ENCODE results near the gene MPHOSPH10.
"Not testable (repeated sequence)": the region's sequence is repeated elsewhere in the genome, so short reads cannot be mapped to it uniquely, and the experiment has no call there.

MPHOSPH10 gene

DNA sequence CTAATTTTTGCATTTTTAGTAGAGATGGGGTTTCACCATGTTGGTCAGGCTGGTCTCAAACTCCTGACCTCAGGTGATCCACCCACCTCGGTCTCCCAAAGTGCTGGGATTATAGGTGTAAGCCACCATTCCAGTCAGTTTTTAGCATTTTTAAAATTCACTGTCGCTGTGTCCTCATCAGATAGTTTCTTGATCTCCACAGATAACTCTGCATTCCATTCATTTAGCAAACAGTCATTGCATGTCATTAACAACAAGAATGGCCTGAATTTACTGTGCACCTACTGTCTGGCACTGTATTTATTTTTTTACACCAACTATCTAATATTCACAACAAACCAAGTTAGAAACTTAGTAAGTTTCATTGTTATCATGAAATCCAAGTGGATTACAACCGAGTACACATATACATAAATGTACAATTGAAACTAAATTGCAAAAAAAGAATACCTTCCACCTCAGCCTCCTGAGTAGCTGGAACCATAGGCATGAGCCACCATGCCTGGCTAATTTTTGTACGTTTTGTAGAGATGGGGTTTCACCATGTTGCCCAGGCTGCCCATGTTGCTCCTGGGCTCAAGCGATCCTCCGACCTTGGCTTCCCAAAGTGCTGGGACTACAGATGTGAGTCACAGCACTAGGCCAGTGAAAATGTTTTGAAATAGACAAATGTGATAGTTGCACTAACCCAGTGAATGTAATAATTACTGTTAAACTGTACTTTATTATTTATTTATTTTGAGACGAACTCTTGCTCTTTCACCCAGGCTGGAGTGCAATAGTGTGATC lies 4.7 kb upstream of the MPHOSPH10 start:
- no peak for DNase-seq

DNA sequence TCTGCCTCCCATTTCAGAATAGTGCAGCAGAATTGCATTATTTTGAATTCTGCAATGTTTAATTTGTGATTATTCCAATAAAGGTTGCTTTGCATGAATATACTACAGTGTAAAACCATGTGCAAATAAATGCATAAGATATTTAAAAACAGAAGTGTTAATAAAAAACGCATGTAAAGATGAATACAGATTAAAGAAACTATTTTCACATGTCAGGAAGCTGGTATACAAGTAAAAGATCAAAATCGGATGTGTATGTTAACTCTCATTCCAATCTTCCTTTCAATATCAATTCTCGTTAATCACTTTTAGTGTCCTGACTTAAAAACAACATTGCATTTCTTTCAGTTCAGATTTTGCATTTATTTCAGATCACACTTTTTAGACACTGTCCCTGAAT lies 3.5 kb upstream of the MPHOSPH10 start:
- DNase-seq: no peak

DNA sequence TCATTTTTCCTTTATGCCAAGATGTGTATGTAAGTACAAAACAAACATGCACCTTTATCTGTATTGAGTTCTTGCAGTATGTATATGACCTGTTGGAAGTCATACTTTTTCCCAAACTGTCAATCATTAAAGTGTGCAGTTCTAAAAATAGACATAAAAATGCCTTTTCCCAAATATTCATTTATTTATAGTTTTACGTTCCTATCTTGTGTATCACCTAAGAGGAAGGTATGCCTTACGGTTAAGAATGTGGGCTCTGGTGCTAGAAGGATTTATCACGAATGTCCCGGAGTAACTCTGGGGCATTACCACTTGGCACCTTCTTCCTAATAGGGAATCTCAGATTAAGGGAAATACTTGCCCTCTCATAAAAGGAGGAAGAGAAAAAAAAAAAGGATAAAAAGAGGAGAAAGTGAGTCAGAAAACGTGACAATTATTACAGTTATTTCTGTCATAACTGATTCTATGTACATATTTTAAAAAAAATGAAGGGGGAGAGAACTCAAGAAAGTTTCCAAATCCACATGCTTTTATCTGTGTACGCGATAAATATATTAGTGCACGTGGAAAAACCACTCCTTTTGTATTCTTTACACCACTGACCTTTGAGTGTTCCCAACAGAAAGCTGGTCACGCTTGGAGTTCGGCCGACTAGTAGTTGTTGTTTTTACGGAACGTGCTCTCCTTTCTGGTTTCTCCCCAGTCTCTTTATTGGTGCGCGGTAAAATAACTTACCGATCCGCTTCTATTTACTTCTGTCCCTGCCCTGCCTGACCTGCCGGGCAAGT lies 1.1 kb upstream of the MPHOSPH10 start:
- no peak for DNase-seq

- no peak for DNase-seq
These were observed 607 bp upstream of the MPHOSPH10 start for GRCh38 chr2:71129902-71130151.

- DNase-seq: peak; percentile 24
These were observed 441 bp downstream of the MPHOSPH10 start for GRCh38 chr2:71130905-71131244.

- not testable (repeated sequence) for DNase-seq
These were observed 1.1 kb downstream of the MPHOSPH10 start for GRCh38 chr2:71131387-71132166.

- DNase-seq: no peak
These were observed 3.2 kb downstream of the MPHOSPH10 start for GRCh38 chr2:71133603-71134002.

GRCh38 chr2:71136174-71136573 lies 5.7 kb downstream of the MPHOSPH10 start:
- DNase-seq: no peak

- DNase-seq: no peak
These were observed 13.3 kb downstream of the MPHOSPH10 start for GRCh38 chr2:71143782-71144181.

DNA sequence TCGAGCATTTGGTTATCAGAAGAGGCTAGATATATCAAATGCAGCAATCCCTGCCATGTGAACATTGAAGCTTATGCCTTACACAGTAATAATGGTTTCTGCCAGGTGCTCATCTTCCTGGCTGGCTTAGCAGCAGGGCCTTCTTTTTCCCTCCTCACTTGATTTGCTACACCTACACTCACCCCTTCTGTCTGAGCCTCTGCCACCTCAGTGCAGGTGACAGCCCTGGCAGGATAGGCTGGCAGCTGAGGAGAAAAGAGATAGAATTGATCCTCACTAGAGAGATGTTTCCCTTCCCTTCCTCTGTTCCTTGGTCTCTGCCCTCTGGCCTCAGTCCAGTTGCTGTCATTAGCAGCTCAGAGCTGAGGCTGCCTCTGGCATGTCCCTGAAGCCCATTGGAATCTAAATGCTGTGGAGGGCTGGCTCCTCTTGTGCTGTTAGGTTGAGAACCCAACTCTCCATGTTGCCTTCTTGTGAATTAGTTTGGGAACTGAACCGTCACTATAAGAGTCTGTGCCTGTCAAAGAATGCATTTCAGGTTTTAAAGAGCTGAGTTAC lies 18.2 kb downstream of the MPHOSPH10 start:
- DNase-seq: no peak

- no peak for DNase-seq
These were observed 19.8 kb downstream of the MPHOSPH10 start for GRCh38 chr2:71150082-71150816.

- no peak for DNase-seq
These were observed 21.2 kb downstream of the MPHOSPH10 start for GRCh38 chr2:71151620-71152019.

DNA sequence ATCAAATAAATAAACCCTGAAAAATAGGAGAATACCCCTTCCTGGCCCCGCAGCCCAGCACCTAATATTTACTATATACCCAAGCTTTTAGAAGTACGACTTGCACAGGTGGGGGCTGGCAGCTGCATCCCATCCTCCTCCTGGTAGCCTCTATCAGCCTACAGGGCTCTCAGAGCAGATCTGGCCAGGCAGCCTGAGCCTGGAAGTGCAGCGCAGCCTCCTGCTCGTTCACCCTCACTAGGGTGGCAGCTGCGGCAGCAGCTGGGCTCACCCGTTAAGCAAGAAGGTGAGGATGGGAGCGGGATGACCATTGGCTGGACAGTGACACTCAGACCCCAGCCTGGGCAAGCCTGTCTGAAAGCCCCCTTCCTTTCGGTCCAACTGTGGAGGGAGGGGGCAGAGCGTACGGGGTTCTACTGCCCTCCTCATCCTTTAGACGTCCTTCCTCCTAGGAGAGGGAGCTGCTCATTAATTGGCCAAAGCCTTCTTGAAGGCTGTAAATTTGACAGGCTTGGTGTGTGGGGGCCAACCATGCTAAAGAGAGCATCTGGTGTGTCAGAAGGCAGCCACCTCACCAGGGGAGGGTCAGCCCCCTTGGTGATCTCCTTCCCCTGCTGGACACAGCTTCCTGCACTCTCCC lies 23.3 kb downstream of the MPHOSPH10 start:
- DNase-seq: no peak

DNA sequence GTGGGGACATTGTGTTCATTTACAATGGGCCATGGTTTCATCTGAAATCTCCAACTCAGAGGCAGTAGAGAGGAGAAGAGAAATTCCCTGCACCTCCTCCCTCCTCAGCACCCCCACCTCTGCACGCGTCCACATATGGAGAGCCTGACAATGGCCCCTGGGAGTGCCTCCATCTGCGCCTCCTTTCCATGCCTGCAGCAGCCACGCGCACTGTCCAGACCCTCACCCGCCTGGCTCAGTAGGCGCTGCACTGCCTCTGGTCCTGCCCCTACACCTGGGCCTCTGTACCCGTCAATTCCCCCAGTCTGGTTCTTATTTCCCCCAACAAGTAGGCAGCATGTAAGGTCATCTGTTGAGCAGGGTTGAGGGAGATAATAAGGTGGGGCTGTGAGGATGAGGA lies 23.8 kb downstream of the MPHOSPH10 start:
- DNase-seq: no peak

- no peak for DNase-seq
These were observed 24.4 kb downstream of the MPHOSPH10 start for GRCh38 chr2:71154798-71155197.

- no peak for DNase-seq
These were observed 25.4 kb downstream of the MPHOSPH10 start for GRCh38 chr2:71155846-71156245.

GRCh38 chr2:71156573-71156972 lies 26.1 kb downstream of the MPHOSPH10 start:
- DNase-seq: no peak

GRCh38 chr2:71157124-71157793 lies 26.8 kb downstream of the MPHOSPH10 start:
- DNase-seq: peak; percentile 47

- DNase-seq: no peak
These were observed 36.4 kb downstream of the MPHOSPH10 start for GRCh38 chr2:71166812-71167211.

DNA sequence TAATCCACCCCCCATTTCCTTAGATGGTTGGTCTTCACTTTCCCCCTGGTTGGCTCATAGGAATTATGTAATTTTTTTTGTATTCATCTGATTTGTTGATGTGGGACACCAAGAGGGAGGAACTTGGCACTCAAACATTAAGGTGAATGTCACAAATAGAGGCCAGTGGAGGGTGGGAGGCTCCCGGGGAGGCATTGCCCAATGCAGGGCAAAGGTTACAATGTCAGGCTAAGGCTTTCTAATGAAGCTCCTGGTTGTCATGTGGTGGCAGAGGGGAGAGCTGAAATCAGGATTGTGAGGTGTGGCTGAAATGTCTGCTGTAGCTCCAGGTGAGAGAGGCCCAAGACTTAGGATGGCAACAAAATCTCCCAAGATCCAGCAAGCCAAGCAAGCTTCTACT lies 42.7 kb downstream of the MPHOSPH10 start:
- no peak for DNase-seq

GRCh38 chr2:71174207-71174606 lies 43.8 kb downstream of the MPHOSPH10 start:
- no peak for DNase-seq

GRCh38 chr2:71178836-71179235 lies 48.4 kb downstream of the MPHOSPH10 start:
- not testable (repeated sequence) for DNase-seq

Measured in CD4-positive, alpha-beta T cell treated with Interleukin-12 subunit alpha and Interleukin-12 subunit beta, for 1 hour (primary cell).